Raji (cell line): Measurements from ENCODE around the gene TNS1.

Source experiments
- POLR2A ChIP-seq: IDR thresholded peaks from 2 replicates; pipeline ENCODE4 v1.6.1; 2011; ENCODE audit warnings: low read depth, low read length, control low read depth; ENCODE audit not compliant: insufficient read depth

The TNS1 gene

GRCh38 chr2:217793566-217794132 lies 209.1 kb downstream of the TNS1 start:
- no peak for TF ChIP-seq POLR2A

GRCh38 chr2:217792626-217793527 lies 209.9 kb downstream of the TNS1 start:
- no peak for TF ChIP-seq POLR2A

- TF ChIP-seq POLR2A = no peak
Observed at GRCh38 chr2:217791551-217791950, 211.2 kb downstream of the TNS1 start.

- TF ChIP-seq POLR2A = no peak
Observed at GRCh38 chr2:217790681-217791392, 212.0 kb downstream of the TNS1 start.

GRCh38 chr2:217790195-217790594 lies 212.6 kb downstream of the TNS1 start:
- TF ChIP-seq POLR2A = no peak

GRCh38 chr2:217789736-217790181 lies 213.0 kb downstream of the TNS1 start:
- no peak for TF ChIP-seq POLR2A

- TF ChIP-seq POLR2A = no peak
Observed at GRCh38 chr2:217789003-217789735, 213.6 kb downstream of the TNS1 start.

- no peak for TF ChIP-seq POLR2A
Observed at GRCh38 chr2:217788669-217789002, 214.2 kb downstream of the TNS1 start.

- no peak for TF ChIP-seq POLR2A
Observed at GRCh38 chr2:217787160-217787877, 215.5 kb downstream of the TNS1 start.

GRCh38 chr2:217785544-217786045 lies 217.2 kb downstream of the TNS1 start:
- TF ChIP-seq POLR2A = no peak

GRCh38 chr2:217784996-217785543 lies 217.7 kb downstream of the TNS1 start:
- no peak for TF ChIP-seq POLR2A

GRCh38 chr2:217783243-217783642 lies 219.6 kb downstream of the TNS1 start:
- TF ChIP-seq POLR2A = no peak

- TF ChIP-seq POLR2A = no peak
Observed at GRCh38 chr2:217777906-217778305, 224.9 kb downstream of the TNS1 start.

- TF ChIP-seq POLR2A = no peak
Observed at GRCh38 chr2:217776631-217777030, 226.2 kb downstream of the TNS1 start.

- no peak for TF ChIP-seq POLR2A
Observed at GRCh38 chr2:217775920-217776503, 226.8 kb downstream of the TNS1 start.
